Neural progenitor cell (in vitro differentiated cells): Measurements from ENCODE around the gene SEPHS1. TPM values are rescaled to one million over a fixed set of nuclear protein-coding genes. Genes with fewer than 3 reads are reported as not detected.

ENCODE experiments used
- DNase-seq: peaks from one replicate; pipeline ENCODE4 v3.0.0-alpha.2; 2016; ENCODE audit warnings: low spot score
- H2AFZ ChIP-seq: fragments of 200-600 bp; sonication (generic); replicated peaks from 2 replicates; pipeline ENCODE4 v1.6.1; 2016; ENCODE audit warnings: antibody characterized with exemption
- H3F3A ChIP-seq: fragments of 200-600 bp; sonication (generic); 2 replicates; pipeline ENCODE4 v1.6.1; 2016; ENCODE audit warnings: antibody characterized with exemption, low read depth
- H3K27ac ChIP-seq: fragments of 200-600 bp; sonication (generic); 2 replicates; pipeline ENCODE4 v1.5.1; 2016; ENCODE audit warnings: mild to moderate bottlenecking
- H3K27me3 ChIP-seq: fragments of 200-600 bp; sonication (generic); 2 replicates; pipeline ENCODE4 v1.6.1; 2016; ENCODE audit warnings: mild to moderate bottlenecking, moderate library complexity
- H3K36me3 ChIP-seq: fragments of 200-600 bp; sonication (generic); 2 replicates; pipeline ENCODE4 v1.5.1; 2016
- H3K4me1 ChIP-seq: fragments of 200-600 bp; sonication (generic); 2 replicates; pipeline ENCODE4 v1.6.1; 2016; ENCODE audit warnings: mixed run types
- H3K4me2 ChIP-seq: fragments of 200-600 bp; sonication (generic); 2 replicates; pipeline ENCODE4 v1.6.1; 2016
- H3K4me3 ChIP-seq: fragments of 200-600 bp; sonication (generic); 2 replicates; pipeline ENCODE4 v1.5.1; 2016
- H3K79me2 ChIP-seq: fragments of 200-600 bp; sonication (generic); 2 replicates; pipeline ENCODE4 v1.6.1; 2016; ENCODE audit warnings: low read depth
- H3K9ac ChIP-seq: fragments of 200-600 bp; sonication (generic); 2 replicates; pipeline ENCODE4 v1.6.1; 2016
- H3K9me3 ChIP-seq: fragments of 200-600 bp; sonication (generic); 2 replicates; pipeline ENCODE4 v1.5.1; 2016; ENCODE audit warnings: low read depth
- H4K20me1 ChIP-seq: fragments of 200-600 bp; sonication (generic); 2 replicates; pipeline ENCODE4 v1.6.1; 2016; ENCODE audit warnings: low read depth
- H3K27ac Mint-ChIP-seq: 3 replicates; pipeline ENCODE4 v1.8.0; 2021; ENCODE audit warnings: mixed read lengths
- H3K27me3 Mint-ChIP-seq: 2 replicates; pipeline ENCODE4 v1.8.0; 2022; ENCODE audit warnings: low read depth, mild to moderate bottlenecking, inconsistent platforms, moderate library complexity, mixed read lengths; ENCODE audit not compliant: insufficient read depth
- H3K36me3 Mint-ChIP-seq: 3 replicates; pipeline ENCODE4 v1.8.0; 2021; ENCODE audit warnings: mixed read lengths
- H3K4me1 Mint-ChIP-seq: 3 replicates; pipeline ENCODE4 v1.8.0; 2021; ENCODE audit warnings: mixed read lengths
- H3K4me3 Mint-ChIP-seq: 3 replicates; pipeline ENCODE4 v1.8.0; 2021; ENCODE audit warnings: mild to moderate bottlenecking, moderate library complexity, mixed read lengths
- H3K9me3 Mint-ChIP-seq: 3 replicates; pipeline ENCODE4 v1.8.0; 2020; ENCODE audit warnings: mixed read lengths
- EZH2 ChIP-seq: fragments of 200-600 bp; sonication (generic); IDR thresholded peaks from 2 replicates; pipeline ENCODE4 v1.6.1; 2017; ENCODE audit warnings: antibody characterized with exemption, mild to moderate bottlenecking, moderate library complexity
- EZH2phosphoT487 ChIP-seq: fragments of 200-600 bp; sonication (generic); IDR thresholded peaks from 2 replicates; pipeline ENCODE4 v1.6.1; 2017; ENCODE audit warnings: antibody characterized with exemption
- total RNA-seq: library from RNA; depleted of rRNA; stranded (reverse); fragments of >200 nt; gene quantifications from 2 replicates; pipeline ENCODE4 v1.2.3, GENCODE V29; 2015; ENCODE audit warnings: low replicate concordance
- TF ChIP-seq, protein P1 (sequence below): fragments of 200-600 bp; sonication (generic); IDR thresholded peaks from 2 replicates; pipeline ENCODE4 v1.5.1; 2017; ENCODE audit warnings: antibody characterized with exemption, mild to moderate bottlenecking

Gene SEPHS1
- total RNA-seq, 1 donor from 2014 or later: 94.9 TPM

- peaks cover 5% of the 10 kb centered on the region for H3K4me1 Mint-ChIP-seq
- Histone ChIP-seq H3K9ac (no peak overlapping the region), H3K27ac (no peak overlapping the region), H3K4me3 (no peak overlapping the region), H3K4me2 (no peak overlapping the region), H2AFZ (peak overlapping the region; percentile 12), H4K20me1 (no peaks in the 10 kb centered on the region), H3K27me3 (no peaks in the 10 kb centered on the region), H3K9me3 (no peaks in the 10 kb centered on the region), H3K36me3 (no peaks in the 10 kb centered on the region), H3F3A (no peaks in the 10 kb centered on the region), H3K4me1 (no peaks in the 10 kb centered on the region), H3K79me2 (no peaks in the 10 kb centered on the region)
- H3K27ac Mint-ChIP-seq: no peak overlapping the region
- TF ChIP-seq EZH2: no peak
- H3K4me3 Mint-ChIP-seq: no peak overlapping the region
- no peak for DNase-seq
- H3K27me3 Mint-ChIP-seq: no peaks in the 10 kb centered on the region
- H3K9me3 Mint-ChIP-seq: no peaks in the 10 kb centered on the region
- H3K36me3 Mint-ChIP-seq: no peaks in the 10 kb centered on the region
Measured at GRCh38 chr10:13390604-13391522, 42.8 kb upstream of the SEPHS1 start.

DNA sequence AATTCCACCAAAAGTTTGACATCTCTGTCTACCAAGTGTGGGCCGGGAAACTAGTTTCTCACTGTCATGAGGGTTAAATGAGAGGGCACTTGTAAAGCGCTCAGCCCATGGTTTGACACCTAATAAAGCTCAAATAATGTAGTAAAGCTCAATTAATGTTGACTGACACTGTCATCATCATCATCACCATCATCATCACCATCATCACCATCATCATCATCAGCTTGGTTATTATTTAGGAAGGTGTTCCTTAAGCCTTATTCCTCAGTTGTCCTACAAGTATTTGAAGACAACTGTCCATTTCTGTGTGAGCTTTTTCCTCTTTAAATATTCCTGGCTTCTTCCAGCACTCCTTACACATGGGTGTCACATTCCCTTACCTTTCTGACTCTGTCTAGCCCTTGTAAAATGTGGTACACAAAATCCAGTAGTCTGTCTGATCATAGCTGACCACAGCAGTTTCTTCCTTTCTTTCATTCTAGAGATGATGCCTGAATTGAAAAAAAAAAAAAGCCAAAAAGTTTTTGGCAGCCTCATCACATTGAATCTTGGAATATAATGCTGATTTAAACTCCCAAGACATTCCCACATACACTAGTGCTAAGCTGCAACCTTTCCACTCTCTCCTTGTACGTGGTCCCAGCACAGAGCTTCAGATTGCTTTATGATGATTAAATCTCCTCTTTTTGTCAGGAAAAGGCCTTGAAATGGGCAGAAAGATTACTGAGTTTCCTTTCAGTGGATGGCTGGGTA lies 40.6 kb upstream of the SEPHS1 start:
- no peak overlapping the region for H3K4me2 ChIP-seq
- no peaks in the 10 kb centered on the region for H3K4me1 ChIP-seq
- Mint-ChIP-seq H3K27ac (no peak overlapping the region), H3K36me3 (no peaks in the 10 kb centered on the region), H3K4me3 (no peak overlapping the region), H3K4me1 (peaks cover 5% of the 10 kb centered on the region), H3K9me3 (no peaks in the 10 kb centered on the region), H3K27me3 (no peaks in the 10 kb centered on the region)
- H3K9ac ChIP-seq: no peak overlapping the region
- no peaks in the 10 kb centered on the region for H4K20me1 ChIP-seq
- H3F3A ChIP-seq: no peaks in the 10 kb centered on the region
- no peak overlapping the region for H3K27ac ChIP-seq
- no peaks in the 10 kb centered on the region for H3K9me3 ChIP-seq
- H3K79me2 ChIP-seq: no peaks in the 10 kb centered on the region
- H2AFZ ChIP-seq: no peak overlapping the region
- H3K36me3 ChIP-seq: no peaks in the 10 kb centered on the region
- peaks cover 9% of the 10 kb centered on the region for H3K27me3 ChIP-seq
- TF ChIP-seq EZH2phosphoT487: no peak
- no peak for TF ChIP-seq EZH2
- TF ChIP-seq, protein P1, sequence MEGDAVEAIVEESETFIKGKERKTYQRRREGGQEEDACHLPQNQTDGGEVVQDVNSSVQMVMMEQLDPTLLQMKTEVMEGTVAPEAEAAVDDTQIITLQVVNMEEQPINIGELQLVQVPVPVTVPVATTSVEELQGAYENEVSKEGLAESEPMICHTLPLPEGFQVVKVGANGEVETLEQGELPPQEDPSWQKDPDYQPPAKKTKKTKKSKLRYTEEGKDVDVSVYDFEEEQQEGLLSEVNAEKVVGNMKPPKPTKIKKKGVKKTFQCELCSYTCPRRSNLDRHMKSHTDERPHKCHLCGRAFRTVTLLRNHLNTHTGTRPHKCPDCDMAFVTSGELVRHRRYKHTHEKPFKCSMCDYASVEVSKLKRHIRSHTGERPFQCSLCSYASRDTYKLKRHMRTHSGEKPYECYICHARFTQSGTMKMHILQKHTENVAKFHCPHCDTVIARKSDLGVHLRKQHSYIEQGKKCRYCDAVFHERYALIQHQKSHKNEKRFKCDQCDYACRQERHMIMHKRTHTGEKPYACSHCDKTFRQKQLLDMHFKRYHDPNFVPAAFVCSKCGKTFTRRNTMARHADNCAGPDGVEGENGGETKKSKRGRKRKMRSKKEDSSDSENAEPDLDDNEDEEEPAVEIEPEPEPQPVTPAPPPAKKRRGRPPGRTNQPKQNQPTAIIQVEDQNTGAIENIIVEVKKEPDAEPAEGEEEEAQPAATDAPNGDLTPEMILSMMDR: no peak
- DNase-seq: no peak
- no peak overlapping the region for H3K4me3 ChIP-seq

DNA sequence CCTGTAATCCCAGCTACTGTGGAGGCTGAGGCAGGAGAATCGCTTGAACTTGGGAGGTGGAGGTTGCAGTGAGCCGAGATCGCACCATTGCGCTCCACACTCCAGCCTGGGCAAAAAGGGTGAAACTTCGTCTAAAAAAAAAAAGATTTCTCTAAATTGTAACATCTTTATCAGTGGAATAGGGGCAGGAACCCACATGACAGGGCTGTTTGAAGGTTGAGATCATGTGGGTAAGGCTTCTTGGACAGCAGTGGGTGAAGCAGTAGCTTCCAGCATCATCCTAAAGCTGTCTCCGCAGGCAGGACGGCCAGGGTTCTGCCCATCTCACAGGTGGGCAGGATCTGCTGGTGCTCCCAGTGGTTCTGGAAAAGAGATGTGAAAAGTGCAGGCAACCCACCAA lies 37.9 kb upstream of the SEPHS1 start:
- Mint-ChIP-seq H3K27ac (no peak overlapping the region), H3K4me3 (no peak overlapping the region), H3K36me3 (no peaks in the 10 kb centered on the region), H3K4me1 (peaks cover 9% of the 10 kb centered on the region), H3K27me3 (peaks cover 4% of the 10 kb centered on the region), H3K9me3 (no peaks in the 10 kb centered on the region)
- no peak for TF ChIP-seq EZH2
- TF ChIP-seq EZH2phosphoT487: no peak
- TF ChIP-seq, protein P1: no peak
- Histone ChIP-seq H3K79me2 (no peaks in the 10 kb centered on the region), H3K27ac (no peak overlapping the region), H3K9me3 (no peaks in the 10 kb centered on the region), H3K4me1 (no peaks in the 10 kb centered on the region), H3F3A (no peaks in the 10 kb centered on the region), H3K4me2 (no peak overlapping the region), H3K27me3 (peaks cover 34% of the 10 kb centered on the region), H2AFZ (no peak overlapping the region), H4K20me1 (no peaks in the 10 kb centered on the region), H3K9ac (no peak overlapping the region), H3K36me3 (no peaks in the 10 kb centered on the region), H3K4me3 (no peak overlapping the region)
- no peak for DNase-seq
